Gastroesophageal sphincter (tissue), 3 donors: ENCODE measurements around the gene ZNF302.
"Not testable (repeated sequence)": the region's sequence is repeated elsewhere in the genome, so short reads cannot be mapped to it uniquely, and the experiment has no call there.

Source experiments
- CTCF ChIP-seq, 4 experiments: fragments of 200-600 bp in 2 of 4; fragments of 450-650 bp in 2 of 4; sonication (generic) in 1 of 4; IDR thresholded peaks; one replicate each; pipeline ENCODE4 v1.5.1; 2017 to 2019; ENCODE audit warnings: antibody characterized with exemption in 4 of 4, mild to moderate bottlenecking in 2 of 4, moderate library complexity in 2 of 4
- EP300 ChIP-seq: sonication (generic); formaldehyde crosslinking; IDR thresholded peaks from one replicate; pipeline ENCODE4 v1.6.1; 2017; ENCODE audit warnings: antibody characterized with exemption, mild to moderate bottlenecking
- POLR2A ChIP-seq, 2 donors: fragments of 450-650 bp; IDR thresholded peaks; one replicate each; pipeline ENCODE4 v1.6.1; 2017; ENCODE audit warnings: antibody characterized with exemption in 2 of 2, mild to moderate bottlenecking in 2 of 2, moderate library complexity in 1 of 2
- POLR2AphosphoS5 ChIP-seq: sonication (generic); formaldehyde crosslinking; IDR thresholded peaks from one replicate; pipeline ENCODE4 v1.6.1; 2017; ENCODE audit warnings: antibody characterized with exemption

- not testable (repeated sequence) for TF ChIP-seq EP300; POLR2AphosphoS5; CTCF (IDR thresholded peaks at IDR 0.05); POLR2A (IDR thresholded peaks at IDR 0.05)
These were observed 7.8 kb downstream of the ZNF302 start for GRCh38 chr19:34685266-34685665.
